Neural cell (in vitro differentiated cells): Measurements from ENCODE around the gene RIF1. TPM values are rescaled to one million over a fixed set of nuclear protein-coding genes. Genes with fewer than 3 reads are reported as not detected.

Experiments used
- H2AFZ ChIP-seq: fragments of 200-600, 300-800 bp; sonication (generic), shearing (Covaris generic); 2 replicates; pipeline ENCODE4 v1.6.0; 2014; ENCODE audit warnings: low read depth, mild to moderate bottlenecking, antibody characterized with exemption, low read length, moderate library complexity
- H3F3A ChIP-seq: fragments of 200-600 bp; shearing (Covaris generic); 2 replicates; pipeline ENCODE4 v1.6.1; 2016; ENCODE audit warnings: mild to moderate bottlenecking, moderate library complexity, mixed read lengths, antibody characterized with exemption, low read length; ENCODE audit not compliant: insufficient read depth, poor library complexity, severe bottlenecking
- H3K27ac ChIP-seq: fragments of 200-600, 300-800 bp; sonication (generic), shearing (Covaris generic); 2 replicates; pipeline ENCODE4 v1.5.1; 2014; ENCODE audit warnings: mild to moderate bottlenecking, low read length, moderate library complexity
- H3K27me3 ChIP-seq: fragments of 300-800, 200-600 bp; sonication (generic), shearing (Covaris generic); 2 replicates; pipeline ENCODE4 v1.6.0; 2014; ENCODE audit warnings: mild to moderate bottlenecking, low read depth, low read length, moderate library complexity; ENCODE audit not compliant: insufficient read depth
- H3K36me3 ChIP-seq: fragments of 300-800, 200-600 bp; sonication (generic), shearing (Covaris generic); 2 replicates; pipeline ENCODE4 v1.5.1; 2014; ENCODE audit warnings: mild to moderate bottlenecking, antibody characterized with exemption, low read length, moderate library complexity; ENCODE audit not compliant: insufficient read depth
- H3K4me2 ChIP-seq: fragments of 300-800, 200-600 bp; sonication (generic), shearing (Covaris generic); 2 replicates; pipeline ENCODE4 v1.6.0; 2014; ENCODE audit warnings: mild to moderate bottlenecking, low read length
- H3K4me3 ChIP-seq: fragments of 300-800, 200-600 bp; sonication (generic), shearing (Covaris generic); 2 replicates; pipeline ENCODE4 v1.5.1; 2014; ENCODE audit warnings: mild to moderate bottlenecking, low read length, moderate library complexity
- H3K79me2 ChIP-seq: fragments of 200-600 bp; shearing (Covaris generic); replicated peaks from 2 replicates; pipeline ENCODE4 v1.6.0; 2014; ENCODE audit warnings: mild to moderate bottlenecking, low read length, moderate library complexity; ENCODE audit not compliant: insufficient read depth
- H3K9ac ChIP-seq: fragments of 300-800, 200-600 bp; sonication (generic), shearing (Covaris generic); 2 replicates; pipeline ENCODE4 v1.6.1; 2016; ENCODE audit warnings: mild to moderate bottlenecking, low read length, mixed read lengths
- H3K9me2 ChIP-seq: fragments of 200-600 bp; shearing (Covaris generic); 2 replicates; pipeline ENCODE4 v1.6.1; 2016; ENCODE audit warnings: mild to moderate bottlenecking, low read length, mixed read lengths; ENCODE audit not compliant: insufficient read depth
- H3K9me3 ChIP-seq: fragments of 200-600, 300-800 bp; sonication (generic), shearing (Covaris generic); 2 replicates; pipeline ENCODE4 v1.6.1; 2016; ENCODE audit warnings: mild to moderate bottlenecking, mixed run types, low read length, moderate library complexity, mixed read lengths
- H4K20me1 ChIP-seq: fragments of 200-600 bp; shearing (Covaris generic); 2 replicates; pipeline ENCODE4 v1.6.1; 2016; ENCODE audit warnings: mild to moderate bottlenecking, mixed run types; ENCODE audit not compliant: insufficient read depth
- CTCF ChIP-seq: fragments of 450-650 bp; IDR thresholded peaks from 2 replicates; pipeline ENCODE4 v1.5.1; 2014; ENCODE audit warnings: antibody characterized with exemption, mild to moderate bottlenecking, moderate library complexity; ENCODE audit not compliant: poor library complexity, severe bottlenecking
- EP300 ChIP-seq: fragments of 450-650 bp; conservative IDR thresholded peaks from 2 replicates; pipeline ENCODE4 v1.6.1; 2014; ENCODE audit warnings: antibody characterized with exemption, mild to moderate bottlenecking, moderate library complexity; ENCODE audit not compliant: poor library complexity, severe bottlenecking
- EZH2 ChIP-seq: fragments of 200-600, 300-800 bp; shearing (Covaris generic), sonication (generic); IDR thresholded peaks from 2 replicates; pipeline ENCODE4 v1.6.1; 2014; ENCODE audit warnings: antibody characterized with exemption, low read length, borderline replicate concordance, mild to moderate bottlenecking; ENCODE audit not compliant: insufficient read depth, poor library complexity, severe bottlenecking
- MXI1 ChIP-seq: fragments of 450-650 bp; conservative IDR thresholded peaks from 2 replicates; pipeline ENCODE4 v1.6.1; 2014; ENCODE audit warnings: antibody characterized with exemption, mild to moderate bottlenecking; ENCODE audit not compliant: poor library complexity, severe bottlenecking
- POLR2AphosphoS5 ChIP-seq: IDR thresholded peaks from 2 replicates; pipeline ENCODE4 v1.6.1; 2012
- RAD21 ChIP-seq: fragments of 450-650 bp; conservative IDR thresholded peaks from 2 replicates; pipeline ENCODE4 v1.6.1; 2014; ENCODE audit warnings: antibody characterized with exemption, mild to moderate bottlenecking, moderate library complexity
- REST ChIP-seq: IDR thresholded peaks from 2 replicates; pipeline ENCODE4 v1.6.1; 2012; ENCODE audit warnings: borderline replicate concordance
- SMC3 ChIP-seq: fragments of 450-650 bp; conservative IDR thresholded peaks from 2 replicates; pipeline ENCODE4 v1.6.1; 2014; ENCODE audit warnings: antibody characterized with exemption, mild to moderate bottlenecking, moderate library complexity; ENCODE audit not compliant: poor library complexity
- TAF1 ChIP-seq: IDR thresholded peaks from 2 replicates; pipeline ENCODE4 v1.6.1; 2012; ENCODE audit warnings: low read depth
- polyA plus RNA-seq: library from polyadenylated mRNA; depleted of rRNA; stranded (reverse); fragments of >200 nt; gene quantifications from 2 replicates; pipeline ENCODE4 v1.2.3, GENCODE V29; 2014

The RIF1 gene
- polyA plus RNA-seq, 1 donor from 2014 or later = 17.2 TPM

GRCh38 chr2:151520976-151521375 lies 111.3 kb downstream of the RIF1 start:
- no peaks in the 10 kb centered on the region for H3F3A ChIP-seq
- TF ChIP-seq TAF1 = no peak
- TF ChIP-seq CTCF = no peak
- no peak for TF ChIP-seq EZH2
- TF ChIP-seq RAD21 = no peak
- TF ChIP-seq SMC3 = no peak
- peak; percentile 81 for TF ChIP-seq POLR2AphosphoS5
- no peak for TF ChIP-seq MXI1
- no peak for TF ChIP-seq REST
- TF ChIP-seq EP300 = peak; percentile 82
- H3K4me2 ChIP-seq = no peak overlapping the region
- H3K9me2 ChIP-seq = no peaks in the 10 kb centered on the region
- H3K27me3 ChIP-seq = no peaks in the 10 kb centered on the region
- no peak overlapping the region for H3K4me3 ChIP-seq
- no peak overlapping the region for H3K9ac ChIP-seq
- H3K27ac ChIP-seq = no peak overlapping the region
- no peaks in the 10 kb centered on the region for H3K9me3 ChIP-seq
- H3K36me3 ChIP-seq = no peaks in the 10 kb centered on the region
- H3K79me2 ChIP-seq = no peaks in the 10 kb centered on the region
- no peaks in the 10 kb centered on the region for H4K20me1 ChIP-seq
- no peak overlapping the region for H2AFZ ChIP-seq

GRCh38 chr2:151522556-151522955 lies 112.9 kb downstream of the RIF1 start:
- H4K20me1 ChIP-seq = no peaks in the 10 kb centered on the region
- H3K4me3 ChIP-seq = no peak overlapping the region
- H3K9me2 ChIP-seq = no peaks in the 10 kb centered on the region
- no peak overlapping the region for H3K4me2 ChIP-seq
- H3K9ac ChIP-seq = no peak overlapping the region
- no peak overlapping the region for H2AFZ ChIP-seq
- H3K9me3 ChIP-seq = no peaks in the 10 kb centered on the region
- no peaks in the 10 kb centered on the region for H3K27me3 ChIP-seq
- H3F3A ChIP-seq = no peaks in the 10 kb centered on the region
- H3K79me2 ChIP-seq = no peaks in the 10 kb centered on the region
- H3K27ac ChIP-seq = no peak overlapping the region
- H3K36me3 ChIP-seq = no peaks in the 10 kb centered on the region
- no peak for TF ChIP-seq CTCF
- no peak for TF ChIP-seq RAD21
- no peak for TF ChIP-seq EP300
- no peak for TF ChIP-seq TAF1
- TF ChIP-seq MXI1 = no peak
- no peak for TF ChIP-seq REST
- no peak for TF ChIP-seq SMC3
- no peak for TF ChIP-seq POLR2AphosphoS5
- TF ChIP-seq EZH2 = no peak
